GM12865 (cell line): ENCODE data around the gene TRIM62.

Experiments used
- DNase-seq: peaks from one replicate; pipeline ENCODE4 v3.0.0; 2010; ENCODE audit warnings: low read depth
- H3K4me3 ChIP-seq: 2 replicates; pipeline ENCODE4 v1.5.1; 2011; ENCODE audit warnings: mild to moderate bottlenecking, low read depth, low read length, control low read depth
- TF ChIP-seq, protein P1 (sequence below): IDR thresholded peaks from 2 replicates; pipeline ENCODE4 v1.5.1; 2011; ENCODE audit warnings: low read length, control low read depth, low read depth, inconsistent platforms; ENCODE audit not compliant: insufficient read depth; ENCODE audit errors: missing control alignments

The TRIM62 gene

GRCh38 chr1:33159577-33159976 is 22.3 kb downstream of the TRIM62 start:
- DNase-seq = no peak
- no peak overlapping the region for H3K4me3 ChIP-seq
- TF ChIP-seq, protein P1, sequence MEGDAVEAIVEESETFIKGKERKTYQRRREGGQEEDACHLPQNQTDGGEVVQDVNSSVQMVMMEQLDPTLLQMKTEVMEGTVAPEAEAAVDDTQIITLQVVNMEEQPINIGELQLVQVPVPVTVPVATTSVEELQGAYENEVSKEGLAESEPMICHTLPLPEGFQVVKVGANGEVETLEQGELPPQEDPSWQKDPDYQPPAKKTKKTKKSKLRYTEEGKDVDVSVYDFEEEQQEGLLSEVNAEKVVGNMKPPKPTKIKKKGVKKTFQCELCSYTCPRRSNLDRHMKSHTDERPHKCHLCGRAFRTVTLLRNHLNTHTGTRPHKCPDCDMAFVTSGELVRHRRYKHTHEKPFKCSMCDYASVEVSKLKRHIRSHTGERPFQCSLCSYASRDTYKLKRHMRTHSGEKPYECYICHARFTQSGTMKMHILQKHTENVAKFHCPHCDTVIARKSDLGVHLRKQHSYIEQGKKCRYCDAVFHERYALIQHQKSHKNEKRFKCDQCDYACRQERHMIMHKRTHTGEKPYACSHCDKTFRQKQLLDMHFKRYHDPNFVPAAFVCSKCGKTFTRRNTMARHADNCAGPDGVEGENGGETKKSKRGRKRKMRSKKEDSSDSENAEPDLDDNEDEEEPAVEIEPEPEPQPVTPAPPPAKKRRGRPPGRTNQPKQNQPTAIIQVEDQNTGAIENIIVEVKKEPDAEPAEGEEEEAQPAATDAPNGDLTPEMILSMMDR = no peak

DNA sequence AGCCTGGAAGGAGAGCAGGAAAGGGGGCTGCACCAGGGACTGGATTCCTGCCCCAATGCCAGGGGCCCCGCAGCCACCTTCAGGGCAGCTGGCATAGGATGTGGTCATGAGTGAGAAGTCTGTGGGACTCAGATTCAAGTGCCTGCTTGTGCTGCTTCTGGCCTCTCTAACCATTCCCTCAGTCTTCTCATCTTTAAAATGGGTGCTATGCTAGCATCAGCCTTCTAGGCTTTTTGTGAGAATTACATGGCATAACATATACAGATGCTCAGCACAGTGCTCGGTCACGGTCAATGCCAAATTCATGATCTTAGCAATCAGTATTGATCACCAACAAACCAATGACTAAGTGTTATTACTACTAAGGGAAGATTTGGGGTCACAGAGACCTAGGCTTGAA is 23.5 kb downstream of the TRIM62 start:
- TF ChIP-seq, protein P1 = no peak
- no peak for DNase-seq
- no peak overlapping the region for H3K4me3 ChIP-seq

- TF ChIP-seq, protein P1 = no peak
- DNase-seq = no peak
- H3K4me3 ChIP-seq = no peak overlapping the region
These were observed 24.7 kb downstream of the TRIM62 start for GRCh38 chr1:33157131-33157530.

DNA sequence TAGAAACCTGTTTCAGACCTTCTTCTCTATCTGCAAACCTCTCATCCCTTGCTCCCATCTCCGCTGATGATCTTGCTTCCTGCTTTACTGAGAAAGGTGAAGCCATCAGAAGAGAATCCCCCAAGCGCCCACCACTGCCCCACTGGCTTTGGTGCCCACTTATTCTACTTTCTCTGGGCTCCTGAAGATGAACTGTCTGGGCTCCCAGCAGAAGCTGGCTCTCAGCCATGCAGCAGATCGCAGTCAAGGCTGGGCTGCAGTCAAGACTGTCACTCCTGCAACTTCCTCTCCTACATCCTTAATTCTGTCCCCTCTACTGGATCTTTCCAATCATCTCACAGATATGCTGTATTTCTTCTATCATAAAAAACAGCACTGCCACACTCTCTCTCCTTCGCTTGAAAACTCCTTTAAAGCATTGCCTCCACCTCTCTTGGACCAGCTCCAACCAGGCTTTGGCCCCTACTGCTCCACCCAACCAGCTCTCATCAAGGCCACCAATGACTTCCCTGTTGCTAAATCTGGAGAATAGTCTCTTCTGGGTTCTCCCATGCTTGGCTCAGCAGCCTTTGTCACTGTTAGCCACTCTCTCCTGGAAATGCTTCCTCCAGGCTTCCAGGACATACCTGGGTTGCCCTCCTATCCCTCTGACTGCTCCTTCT is 25.8 kb downstream of the TRIM62 start:
- no peak overlapping the region for H3K4me3 ChIP-seq
- no peak for DNase-seq
- TF ChIP-seq, protein P1 = no peak

GRCh38 chr1:33153650-33154049 is 28.2 kb downstream of the TRIM62 start:
- no peak overlapping the region for H3K4me3 ChIP-seq
- no peak for DNase-seq
- TF ChIP-seq, protein P1 = no peak

GRCh38 chr1:33152685-33153432 is 29.0 kb downstream of the TRIM62 start:
- TF ChIP-seq, protein P1 = no peak
- no peak overlapping the region for H3K4me3 ChIP-seq
- peak; percentile 16 for DNase-seq

GRCh38 chr1:33151116-33151515 is 30.7 kb downstream of the TRIM62 start:
- DNase-seq = no peak
- no peak overlapping the region for H3K4me3 ChIP-seq
- TF ChIP-seq, protein P1 = no peak
